Ascending aorta (tissue), 2 donors: ENCODE results near the gene OGFR. TPM values are rescaled to one million over a fixed set of nuclear protein-coding genes. Genes with fewer than 3 reads are reported as not detected.

Experiments used
- DNase-seq, 2 donors: peaks; one replicate each; pipeline ENCODE4 v3.0.0-alpha.2; 2019; ENCODE audit warnings: low spot score in 2 of 2
- H3K27ac ChIP-seq, 2 donors: fragments of 200-600 bp; sonication (generic); one replicate each; pipeline ENCODE4 v1.5.1; 2016 to 2017; ENCODE audit warnings: mild to moderate bottlenecking in 1 of 2
- H3K27me3 ChIP-seq: fragments of 200-600 bp; sonication (generic); one replicate; pipeline ENCODE4 v1.5.1; 2017
- H3K36me3 ChIP-seq, 2 donors: fragments of 200-600 bp; sonication (generic); one replicate each; pipeline ENCODE4 v1.5.1; 2016
- H3K4me1 ChIP-seq, 2 donors: fragments of 200-600 bp; sonication (generic); one replicate each; pipeline ENCODE4 v1.5.1; 2016 to 2017; ENCODE audit warnings: mild to moderate bottlenecking in 1 of 2
- H3K4me3 ChIP-seq, 2 donors: fragments of 200-600 bp; sonication (generic); one replicate each; pipeline ENCODE4 v1.5.1; 2016 to 2017; ENCODE audit warnings: mild to moderate bottlenecking in 1 of 2
- H3K9me3 ChIP-seq, 2 donors: fragments of 200-600 bp; sonication (generic); one replicate each; pipeline ENCODE4 v1.5.1; 2016
- CTCF ChIP-seq, 3 experiments: fragments of 200-600 bp in 2 of 3; fragments of 450-650 bp in 1 of 3; sonication (generic) in 2 of 3; IDR thresholded peaks; one replicate each; pipeline ENCODE4 v1.5.1; 2016 to 2019; ENCODE audit warnings: antibody characterized with exemption in 3 of 3, mild to moderate bottlenecking in 1 of 3, moderate library complexity in 1 of 3
- intact Hi-C: fragments of 100-400 bp; cut with DNase I; formaldehyde crosslinking; loops from one replicate; pipeline ENCODE4 v1.15.1; 2023
- total RNA-seq: library from RNA; depleted of rRNA; stranded (reverse); fragments of >200 nt; gene quantifications from one replicate; pipeline ENCODE4 v1.1.0, GENCODE V29; 2016

Gene OGFR
- total RNA-seq, 1 donor from 2014 or later: 77.4 TPM

- Histone ChIP-seq H3K4me1 (no peaks in the 10 kb centered on the region), H3K36me3 (no peaks in the 10 kb centered on the region), H3K27ac (no peak overlapping the region), H3K27me3 (no peaks in the 10 kb centered on the region), H3K9me3 (no peaks in the 10 kb centered on the region), H3K4me3 (no peak overlapping the region)
- DNase-seq: no peak
- no peak for TF ChIP-seq CTCF (IDR thresholded peaks at IDR 0.05)
- intact Hi-C loops: no loop called here
Measured at GRCh38 chr20:62763404-62763803, 41.2 kb upstream of the OGFR start.

DNA sequence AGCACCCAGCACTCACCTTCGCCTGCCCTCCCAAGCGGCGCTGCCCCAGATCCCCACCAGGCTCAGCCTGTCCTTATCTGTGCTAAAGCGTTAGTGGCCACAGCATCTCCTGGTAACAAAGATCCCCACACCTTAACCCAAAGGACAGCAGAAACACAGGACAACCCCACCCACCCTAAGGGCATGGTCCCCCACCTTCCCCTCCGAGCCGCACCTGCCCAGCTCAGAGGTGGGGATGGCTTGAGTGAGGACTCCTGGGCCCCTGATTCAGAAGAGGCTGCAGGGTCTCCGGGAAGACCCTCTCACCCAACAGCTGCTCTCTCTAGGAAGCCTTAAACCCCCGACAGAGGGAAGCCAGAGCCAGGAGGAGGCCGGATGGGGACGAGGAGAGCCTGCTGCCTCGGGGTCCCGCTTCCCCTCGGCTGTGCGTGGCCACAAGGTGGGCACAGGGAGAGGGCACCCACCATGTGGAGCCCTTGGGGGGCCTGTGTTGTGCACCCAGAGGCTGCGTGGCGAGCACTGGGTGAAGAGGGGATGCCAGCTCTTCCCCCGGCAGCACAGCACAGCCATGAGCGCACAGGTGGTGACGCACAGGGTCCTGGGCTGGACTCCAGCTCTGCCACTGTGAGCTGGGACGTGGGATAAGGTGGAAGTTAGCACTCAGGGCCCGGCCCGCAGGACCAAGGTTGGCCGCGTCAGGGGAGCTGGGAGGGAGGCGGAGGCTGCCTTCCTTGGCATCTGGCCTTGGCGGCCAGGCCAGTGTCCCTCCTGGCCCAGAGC lies 40.3 kb upstream of the OGFR start:
- H3K36me3 ChIP-seq: no peaks in the 10 kb centered on the region
- no peak for TF ChIP-seq CTCF (IDR thresholded peaks at IDR 0.05)
- H3K4me3 ChIP-seq: no peak overlapping the region
- intact Hi-C loops: no loop called here
- no peaks in the 10 kb centered on the region for H3K4me1 ChIP-seq
- H3K9me3 ChIP-seq: no peaks in the 10 kb centered on the region
- no peak for DNase-seq
- no peak overlapping the region for H3K27ac ChIP-seq
- H3K27me3 ChIP-seq: no peaks in the 10 kb centered on the region

- Histone ChIP-seq H3K27me3 (no peaks in the 10 kb centered on the region), H3K27ac (no peak overlapping the region), H3K4me3 (no peak overlapping the region), H3K4me1 (no peaks in the 10 kb centered on the region), H3K36me3 (no peaks in the 10 kb centered on the region), H3K9me3 (no peaks in the 10 kb centered on the region)
- no peak for DNase-seq
- intact Hi-C loops: no loop called here
- no peak for TF ChIP-seq CTCF (IDR thresholded peaks at IDR 0.05)
Measured at GRCh38 chr20:62765021-62765420, 39.6 kb upstream of the OGFR start.

- Histone ChIP-seq H3K36me3 (no peaks in the 10 kb centered on the region), H3K27me3 (no peaks in the 10 kb centered on the region), H3K27ac (no peak overlapping the region), H3K4me3 (no peak overlapping the region), H3K4me1 (no peaks in the 10 kb centered on the region), H3K9me3 (no peaks in the 10 kb centered on the region)
- no peak for TF ChIP-seq CTCF (IDR thresholded peaks at IDR 0.05)
- no peak for DNase-seq
- intact Hi-C loops: no loop called here
Measured at GRCh38 chr20:62765432-62766070, 39.1 kb upstream of the OGFR start.

- H3K36me3 ChIP-seq: no peaks in the 10 kb centered on the region
- no peak for DNase-seq
- no peak overlapping the region for H3K27ac ChIP-seq
- H3K4me3 ChIP-seq: no peak overlapping the region
- intact Hi-C loops: no loop called here
- TF ChIP-seq CTCF (IDR thresholded peaks at IDR 0.05): no peak
- no peaks in the 10 kb centered on the region for H3K9me3 ChIP-seq
- H3K4me1 ChIP-seq: no peaks in the 10 kb centered on the region
- H3K27me3 ChIP-seq: no peaks in the 10 kb centered on the region
Measured at GRCh38 chr20:62766071-62766450, 38.6 kb upstream of the OGFR start.
